T-helper 9 cell (primary cell): ENCODE measurements around the gene MAS1L.
"Not testable (repeated sequence)": the region's sequence is repeated elsewhere in the genome, so short reads cannot be mapped to it uniquely, and the experiment has no call there.

Source experiments
- DNase-seq: peaks from one replicate; pipeline ENCODE4 v3.0.0-alpha.2; 2020

Gene MAS1L

DNA sequence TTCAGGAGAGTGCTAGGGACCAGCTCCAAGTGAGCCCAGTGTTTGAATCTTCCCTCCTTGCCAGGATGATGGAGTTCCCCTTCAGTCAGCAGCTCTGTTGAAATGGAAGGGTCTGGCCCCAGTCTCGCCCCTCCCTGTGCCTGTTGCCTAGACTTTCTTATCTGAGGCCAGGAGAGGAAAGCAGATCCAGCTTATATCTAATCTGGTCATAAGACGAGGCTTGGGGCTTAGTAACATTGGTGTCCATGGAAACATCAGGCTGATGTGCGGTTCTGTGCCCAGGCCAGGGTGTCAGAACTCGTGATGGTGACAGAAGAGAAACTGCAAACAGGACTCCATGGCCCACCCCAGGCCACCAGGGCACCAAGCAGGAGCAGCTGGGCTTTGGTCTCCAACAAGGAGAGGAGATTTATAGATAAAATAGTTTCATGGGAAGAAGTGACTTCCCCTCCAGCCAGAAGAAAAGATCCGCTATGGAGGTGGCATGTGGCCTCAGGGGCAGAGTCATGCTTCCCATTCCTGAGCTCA, 9.8 kb downstream of the MAS1L start:
- DNase-seq: no peak

DNA sequence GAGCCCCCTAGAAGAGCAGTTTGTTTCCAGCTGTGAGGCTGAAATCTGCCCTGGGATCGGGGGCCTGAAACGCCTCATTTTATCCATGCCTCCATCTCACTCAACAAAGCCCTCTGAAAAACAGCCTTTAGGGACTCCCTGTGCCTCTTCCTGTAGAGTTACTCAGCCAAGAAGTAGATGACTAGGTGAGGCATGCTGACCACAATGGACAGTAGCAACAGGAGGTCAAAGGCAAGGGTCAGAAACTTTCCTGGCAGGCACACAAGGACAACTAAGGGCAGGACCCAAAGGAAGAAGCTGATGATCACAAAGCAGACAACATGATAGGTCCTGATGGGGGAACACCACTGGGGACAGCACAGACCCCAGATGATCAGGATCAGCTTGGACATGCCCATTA, 12.8 kb downstream of the MAS1L start:
- no peak for DNase-seq

DNA sequence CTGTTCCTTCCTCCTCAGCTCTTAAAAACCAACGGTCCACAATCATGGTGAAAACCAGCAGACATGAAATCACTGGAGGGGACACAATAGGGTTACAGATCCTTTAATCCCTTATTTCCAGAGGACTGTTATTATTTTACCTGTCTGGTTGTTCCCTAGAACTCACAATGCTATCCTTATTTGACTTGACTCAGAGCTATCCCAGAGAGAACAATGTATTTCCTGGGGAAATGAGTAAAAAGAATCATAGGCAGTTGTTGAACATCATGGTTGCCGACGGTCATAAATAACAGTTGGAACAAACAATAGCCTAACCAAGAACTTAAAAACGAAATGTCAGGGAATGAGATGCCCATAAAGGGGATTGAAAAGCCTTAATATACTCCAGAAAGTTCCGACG, 21.5 kb downstream of the MAS1L start:
- no peak for DNase-seq

DNA sequence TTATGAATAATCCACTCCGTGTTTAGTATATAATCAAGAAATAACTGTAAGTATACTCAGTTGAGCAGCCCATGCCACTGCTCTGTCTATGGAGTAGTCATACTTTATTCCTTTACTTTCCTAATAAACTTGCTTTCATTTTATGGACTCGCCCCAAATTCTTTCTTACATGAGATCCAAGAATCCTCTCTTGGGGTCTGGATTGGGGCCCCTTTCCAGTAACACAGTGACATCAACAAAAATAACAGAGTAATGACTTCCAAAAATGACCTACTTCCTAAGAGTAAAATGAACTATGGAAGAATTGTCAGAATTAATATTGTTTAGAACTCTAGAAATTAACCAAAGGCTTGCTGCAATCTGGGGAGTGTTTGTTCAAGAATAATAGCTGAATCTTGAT, 22.0 kb downstream of the MAS1L start:
- no peak for DNase-seq

DNA sequence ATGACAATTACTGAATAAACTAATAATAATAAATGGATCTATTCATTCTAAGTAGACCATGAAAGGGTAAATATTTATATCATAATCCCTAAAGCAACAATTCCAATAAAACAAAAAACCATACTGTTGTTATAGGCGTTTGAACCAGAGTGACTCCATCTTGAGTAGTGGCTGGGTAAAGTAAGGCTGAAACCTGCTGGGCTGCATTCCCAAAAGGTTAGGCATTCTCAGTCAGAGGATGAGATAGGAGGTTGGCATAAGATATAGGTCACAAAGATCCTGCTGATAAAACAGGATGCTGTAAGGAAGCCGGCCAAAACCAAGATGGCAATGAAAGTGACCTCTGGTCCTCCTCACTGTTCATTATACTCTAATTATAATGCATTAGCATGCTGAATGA, 22.5 kb downstream of the MAS1L start:
- no peak for DNase-seq

DNA sequence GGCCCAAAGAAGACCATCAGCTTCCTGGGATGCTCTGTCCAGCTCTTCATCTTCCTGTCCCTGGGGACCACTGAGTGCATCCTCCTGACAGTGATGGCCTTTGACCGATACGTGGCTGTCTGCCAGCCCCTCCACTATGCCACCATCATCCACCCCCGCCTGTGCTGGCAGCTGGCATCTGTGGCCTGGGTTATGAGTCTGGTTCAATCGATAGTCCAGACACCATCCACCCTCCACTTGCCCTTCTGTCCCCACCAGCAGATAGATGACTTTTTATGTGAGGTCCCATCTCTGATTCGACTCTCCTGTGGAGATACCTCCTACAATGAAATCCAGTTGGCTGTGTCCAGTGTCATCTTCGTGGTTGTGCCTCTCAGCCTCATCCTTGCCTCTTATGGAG, 25.7 kb downstream of the MAS1L start:
- DNase-seq: no peak

DNA sequence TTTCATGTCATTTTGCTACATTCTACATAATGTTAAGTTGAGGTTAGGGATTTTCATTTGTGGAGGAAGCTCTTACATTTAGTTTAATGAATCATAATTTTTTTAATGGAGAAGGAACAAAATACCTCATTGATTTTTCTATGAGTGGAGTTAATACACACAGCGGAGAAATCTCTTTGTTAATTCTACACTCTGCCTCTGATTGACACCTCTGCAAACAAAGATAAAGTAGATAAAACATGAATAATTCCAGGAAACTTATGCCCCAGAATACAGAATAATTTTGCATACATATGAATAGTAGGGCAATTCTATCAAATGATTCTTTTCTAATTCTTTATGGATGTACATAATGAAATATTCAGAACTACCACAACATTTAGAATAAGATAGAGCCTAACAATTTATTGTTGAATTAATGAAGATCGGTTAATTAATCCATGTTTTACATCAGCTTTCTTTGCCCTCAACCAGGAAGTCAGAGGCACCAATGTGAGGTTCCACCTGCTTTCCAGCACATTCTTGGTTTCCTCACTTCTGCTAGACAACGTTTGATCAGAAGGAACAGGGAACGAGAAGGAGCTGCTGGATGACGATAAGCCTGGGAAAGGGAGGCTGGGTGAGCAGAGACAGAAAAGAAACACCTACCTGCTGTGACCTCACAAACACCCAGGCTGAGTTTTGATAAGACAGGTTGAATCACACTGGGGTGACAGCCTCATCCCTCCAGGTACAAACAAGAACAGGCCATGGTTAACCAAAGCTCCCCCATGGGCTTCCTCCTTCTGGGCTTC, 26.5 kb downstream of the MAS1L start:
- no peak for DNase-seq

DNA sequence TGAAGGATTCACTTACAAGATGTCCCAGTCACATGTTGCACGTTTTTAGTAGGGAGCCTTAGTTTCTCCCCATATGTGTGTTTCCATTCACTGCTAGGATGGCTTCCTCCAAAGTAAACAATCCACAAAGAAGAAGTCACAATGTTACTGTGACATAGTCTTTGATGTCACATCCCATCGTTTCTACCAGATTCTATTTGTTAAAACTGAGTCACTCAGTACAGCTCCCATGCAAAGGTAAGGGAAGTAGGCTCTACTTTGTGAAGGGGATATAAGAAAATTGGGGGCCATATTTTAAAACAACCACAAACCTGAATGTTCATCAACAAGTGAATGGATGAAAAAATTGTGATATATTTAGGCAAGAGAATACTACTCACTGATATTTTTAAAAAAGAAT, 30.8 kb downstream of the MAS1L start, which contains the start of the genes OR11A1 and OR2H1:
Gene OR11A1, minus strand, starts transcription at position 101 of the 400 bp plus-strand sequence. CDS start 29,430 bp downstream, outside the sequence.
Gene OR2H1, plus strand, starts transcription at position 185 of the 400 bp plus-strand sequence. CDS start 4,615 bp downstream, outside the sequence.
- no peak for DNase-seq

DNA sequence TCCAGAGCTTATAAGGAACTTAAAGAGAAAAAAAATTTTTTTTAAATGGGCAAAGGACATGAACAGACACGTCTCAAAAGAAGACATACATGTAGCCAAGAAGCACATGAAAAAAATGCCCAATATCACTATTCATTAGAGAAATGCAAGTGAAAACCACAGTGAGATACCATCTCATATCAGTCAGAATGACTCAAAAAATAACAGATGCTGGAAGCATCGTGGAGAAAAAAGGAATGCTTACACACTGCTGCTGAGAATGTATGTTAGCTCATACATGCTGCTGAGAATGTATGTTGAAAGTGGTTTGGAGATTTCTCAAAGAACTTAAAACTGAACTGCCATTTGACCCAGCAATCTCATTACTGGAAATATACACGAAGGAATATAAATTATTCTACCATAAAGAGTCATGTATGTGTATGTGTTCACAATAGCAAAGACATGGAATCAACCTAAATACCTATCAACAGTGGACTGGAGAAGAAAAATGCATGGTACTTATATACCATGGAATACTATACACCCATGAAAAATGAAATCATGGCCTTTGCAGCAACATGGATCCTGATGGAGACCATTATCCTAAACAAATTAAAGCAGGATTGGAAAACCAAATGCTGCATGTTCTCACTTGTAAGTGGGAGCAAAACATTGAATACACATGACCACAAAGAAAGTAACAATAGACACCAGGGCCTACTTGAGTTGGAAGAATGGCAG, 36.1 kb downstream of the MAS1L start:
- DNase-seq: no peak

DNA sequence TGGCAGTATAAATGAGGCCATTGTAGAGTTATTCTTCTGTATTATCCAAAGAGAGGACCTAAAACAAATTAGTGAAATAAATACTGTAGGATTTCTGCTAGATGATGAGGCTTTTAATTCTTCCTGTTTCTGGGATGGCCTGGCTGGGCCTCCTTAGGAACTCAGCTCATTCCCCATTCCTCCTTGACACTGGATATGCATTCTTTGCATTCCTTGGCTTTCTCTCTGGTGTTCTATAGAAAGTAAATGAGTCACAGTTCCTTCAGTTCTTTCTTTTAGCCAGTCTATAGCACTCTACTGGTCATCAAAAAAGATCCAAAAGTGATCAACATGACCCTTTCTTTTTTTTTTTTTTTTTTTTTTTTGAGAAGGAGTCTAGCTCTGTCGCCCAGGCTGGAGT, 40.1 kb downstream of the MAS1L start:
- no peak for DNase-seq

DNA sequence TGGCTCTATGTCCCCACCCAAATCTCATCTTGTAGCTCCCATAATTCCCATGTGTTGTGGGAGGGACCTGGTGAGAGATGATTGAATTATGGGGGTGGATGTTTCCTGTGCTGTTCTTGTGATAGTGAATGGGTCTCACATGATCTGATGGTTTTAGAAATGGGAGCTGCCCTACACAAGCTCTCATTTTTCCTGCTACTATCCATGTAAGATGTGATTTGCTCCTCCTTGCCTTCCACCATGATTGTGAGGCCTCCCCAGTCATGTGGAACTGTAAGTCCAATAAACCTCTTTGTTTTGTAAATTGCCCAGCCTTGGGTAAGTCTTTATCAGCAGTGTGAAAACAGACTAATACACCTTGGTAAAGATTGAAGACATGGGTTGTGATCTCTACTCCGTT, 43.7 kb downstream of the MAS1L start:
- DNase-seq: not testable (repeated sequence)

DNA sequence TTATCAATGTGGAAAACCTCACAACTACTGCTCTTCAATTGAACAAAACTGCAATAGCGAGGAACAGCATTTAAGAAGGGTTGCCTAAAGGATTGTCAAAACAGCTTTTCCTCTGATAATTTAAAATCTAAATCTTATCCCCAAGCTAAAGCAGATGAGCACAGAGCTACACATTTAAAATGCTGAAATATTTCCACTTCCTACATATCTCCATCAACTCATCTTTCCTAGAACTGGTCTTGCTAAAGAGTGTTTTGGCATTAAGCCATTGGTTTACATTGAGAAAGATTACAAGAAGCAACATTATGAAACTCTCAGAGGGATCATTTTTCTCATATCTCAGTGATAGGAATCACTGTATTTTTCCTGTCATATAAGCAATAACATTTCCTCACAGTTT, 45.0 kb downstream of the MAS1L start:
- DNase-seq: no peak

DNA sequence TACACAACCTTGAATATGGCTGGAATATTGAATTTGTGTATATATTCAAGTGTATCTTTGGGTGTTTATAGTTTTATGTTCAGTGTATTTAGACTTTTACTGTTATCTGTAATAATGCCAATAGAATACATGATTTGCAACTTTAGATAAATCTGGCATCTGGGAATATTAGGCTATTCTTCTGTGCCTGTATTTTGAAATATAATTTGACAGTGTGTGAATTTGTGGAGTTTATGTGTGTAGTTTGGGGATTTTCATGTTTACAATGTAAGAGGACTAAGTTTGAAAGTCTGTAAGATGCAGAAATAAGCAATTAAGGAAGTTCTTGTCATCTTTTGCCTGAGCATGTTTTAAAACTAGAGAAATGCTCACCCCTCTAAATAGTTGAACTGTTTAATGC, 48.8 kb downstream of the MAS1L start, which contains the start of gene OR10C1:
Gene OR10C1, plus strand, starts transcription at position 301 of the 400 bp plus-strand sequence. CDS start 710 bp downstream, outside the sequence.
- DNase-seq: no peak

DNA sequence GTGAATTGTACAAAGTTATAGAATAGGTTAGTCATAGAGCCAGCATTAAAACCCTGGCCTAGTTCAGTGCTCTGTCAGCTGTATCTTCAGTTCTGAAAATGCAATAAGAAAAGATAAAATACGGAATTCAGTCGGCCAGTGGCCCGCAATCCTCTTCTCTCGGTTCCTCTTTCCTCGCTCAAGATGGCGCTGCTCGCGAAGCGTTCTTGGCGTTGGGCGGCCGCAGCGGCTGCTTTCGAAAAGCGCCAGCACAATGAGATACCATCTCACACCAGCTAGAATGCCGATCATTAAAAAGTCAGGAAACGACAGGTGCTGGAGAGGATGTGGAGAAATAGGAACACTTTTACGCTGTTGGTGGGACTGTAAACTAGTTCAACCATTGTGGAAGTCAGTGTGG, 51.0 kb downstream of the MAS1L start:
- DNase-seq: not testable (repeated sequence)
